Ishikawa (cell line): ENCODE data around the gene RPL36A.

Experiments used
- CREB1 ChIP-seq: IDR thresholded peaks from 2 replicates; pipeline ENCODE4 v1.6.1; 2012; ENCODE audit warnings: low read depth
- EGR1 ChIP-seq: IDR thresholded peaks from 2 replicates; pipeline ENCODE4 v1.6.1; 2012
- MAX ChIP-seq: IDR thresholded peaks from 2 replicates; pipeline ENCODE4 v1.6.1; 2012
- REST ChIP-seq: IDR thresholded peaks from 2 replicates; pipeline ENCODE4 v1.6.1; 2012; ENCODE audit warnings: low read depth, mild to moderate bottlenecking
- YY1 ChIP-seq: IDR thresholded peaks from 2 replicates; pipeline ENCODE4 v1.6.1; 2012; ENCODE audit warnings: low read depth
- ZBTB7A ChIP-seq: IDR thresholded peaks from 2 replicates; pipeline ENCODE4 v1.6.1; 2012; ENCODE audit warnings: low read depth

GRCh38 chrX:101397779-101398178 is 7.0 kb downstream of the RPL36A start:
- no peak for TF ChIP-seq YY1
- no peak for TF ChIP-seq CREB1
- TF ChIP-seq ZBTB7A = no peak
- no peak for TF ChIP-seq MAX
- no peak for TF ChIP-seq REST
- TF ChIP-seq EGR1 = no peak
